ENCODE results near the gene ZBTB8B.

DNA sequence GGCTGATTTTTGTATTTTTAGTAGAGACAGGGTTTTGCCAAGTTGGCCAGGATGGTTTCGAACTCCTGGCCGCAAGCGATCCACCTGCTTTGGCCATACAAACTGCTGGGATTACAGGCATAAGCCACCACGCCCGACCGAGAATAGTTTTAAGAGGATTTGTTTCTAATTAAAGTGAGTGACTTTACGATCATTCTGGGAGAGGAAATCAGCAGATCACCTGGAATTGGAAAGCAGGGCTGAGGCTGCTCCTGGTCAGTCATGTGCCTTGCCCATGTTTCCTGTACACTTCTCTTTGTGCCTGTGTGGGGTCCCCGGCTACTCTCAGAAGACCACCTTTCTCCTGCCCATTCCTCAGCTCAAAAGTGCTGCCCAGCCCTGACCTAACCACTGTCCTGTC is 33.9 kb downstream of the ZBTB8B start:
- TF ChIP-seq, protein P1, sequence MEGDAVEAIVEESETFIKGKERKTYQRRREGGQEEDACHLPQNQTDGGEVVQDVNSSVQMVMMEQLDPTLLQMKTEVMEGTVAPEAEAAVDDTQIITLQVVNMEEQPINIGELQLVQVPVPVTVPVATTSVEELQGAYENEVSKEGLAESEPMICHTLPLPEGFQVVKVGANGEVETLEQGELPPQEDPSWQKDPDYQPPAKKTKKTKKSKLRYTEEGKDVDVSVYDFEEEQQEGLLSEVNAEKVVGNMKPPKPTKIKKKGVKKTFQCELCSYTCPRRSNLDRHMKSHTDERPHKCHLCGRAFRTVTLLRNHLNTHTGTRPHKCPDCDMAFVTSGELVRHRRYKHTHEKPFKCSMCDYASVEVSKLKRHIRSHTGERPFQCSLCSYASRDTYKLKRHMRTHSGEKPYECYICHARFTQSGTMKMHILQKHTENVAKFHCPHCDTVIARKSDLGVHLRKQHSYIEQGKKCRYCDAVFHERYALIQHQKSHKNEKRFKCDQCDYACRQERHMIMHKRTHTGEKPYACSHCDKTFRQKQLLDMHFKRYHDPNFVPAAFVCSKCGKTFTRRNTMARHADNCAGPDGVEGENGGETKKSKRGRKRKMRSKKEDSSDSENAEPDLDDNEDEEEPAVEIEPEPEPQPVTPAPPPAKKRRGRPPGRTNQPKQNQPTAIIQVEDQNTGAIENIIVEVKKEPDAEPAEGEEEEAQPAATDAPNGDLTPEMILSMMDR (IDR thresholded peaks at IDR 0.05), result no peak
- TF ChIP-seq EZH2 (IDR thresholded peaks at IDR 0.05) (no peak), EZH2phosphoT487 (IDR thresholded peaks at IDR 0.05) (no peak)

Measured in neural progenitor cell (in vitro differentiated cells).